Activated naive CD8-positive, alpha-beta T cell treated with anti-CD3 and anti-CD28 coated beads, Interleukin-2, amount 10 ng/mL, durations not matched to agents 7 days and 5 days (primary cell): ENCODE measurements around the gene PTPRD. TPM values are rescaled to one million over a fixed set of nuclear protein-coding genes. Genes with fewer than 3 reads are reported as not detected.

Experiments used
- ATAC-seq: fragments of 150-1000 bp; cut with Tn5 transposase; one replicate; pipeline ENCODE4 v1.10.0; 2021; ENCODE audit warnings: low read depth, moderate library complexity
- POLR2A ChIA-PET: fragments of 350-600 bp; sonication (Branson Sonifier 250); formaldehyde crosslinking; loops from one replicate; lab custom pipeline; 2021; ENCODE audit warnings: antibody characterized with exemption; lab: Charles Lee
- DNase-seq: peaks from one replicate; pipeline ENCODE4 v3.0.0; 2021
- H3K27ac Mint-ChIP-seq: one replicate; pipeline ENCODE4 v1.8.0; 2022; ENCODE audit warnings: mild to moderate bottlenecking, mixed read lengths
- H3K27me3 Mint-ChIP-seq: one replicate; pipeline ENCODE4 v1.8.0; 2022; ENCODE audit warnings: mild to moderate bottlenecking, moderate library complexity, mixed read lengths
- H3K36me3 Mint-ChIP-seq: one replicate; pipeline ENCODE4 v1.8.0; 2021; ENCODE audit warnings: mild to moderate bottlenecking, mixed read lengths
- H3K4me1 Mint-ChIP-seq: one replicate; pipeline ENCODE4 v1.8.0; 2021; ENCODE audit warnings: mixed read lengths
- H3K4me3 Mint-ChIP-seq: one replicate; pipeline ENCODE4 v1.8.0; 2022; ENCODE audit warnings: mild to moderate bottlenecking, moderate library complexity, mixed read lengths
- H3K9me3 Mint-ChIP-seq: one replicate; pipeline ENCODE4 v1.8.0; 2021; ENCODE audit warnings: mixed read lengths
- total RNA-seq, 2 experiments: library from RNA; stranded (reverse); gene quantifications; one replicate each; pipeline ENCODE4 v1.2.3, GENCODE V29; 2021

Gene PTPRD
- total RNA-seq, 2 experiments from 2014 or later, result not detected

DNA sequence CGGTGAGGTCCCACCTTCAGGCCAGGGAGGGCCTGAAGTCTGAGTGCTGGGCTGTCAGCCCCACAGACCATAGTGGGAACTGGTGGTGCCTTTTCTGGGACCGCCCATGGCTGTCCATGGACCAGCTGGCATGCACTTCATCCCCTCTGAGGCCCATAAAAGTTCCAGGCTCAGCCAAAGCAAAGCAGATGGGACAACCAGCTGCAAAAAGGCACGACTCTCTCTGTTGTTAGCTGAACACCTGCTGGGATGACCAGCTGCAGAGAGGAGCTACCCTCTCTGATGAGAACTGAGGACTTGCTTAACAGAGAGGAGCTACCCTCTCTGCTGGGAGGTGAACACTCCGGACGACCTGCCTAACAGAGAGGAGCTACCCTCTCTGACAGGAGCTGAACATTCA lies 1968.9 kb downstream of the PTPRD start:
- ATAC-seq, result no peak

DNA sequence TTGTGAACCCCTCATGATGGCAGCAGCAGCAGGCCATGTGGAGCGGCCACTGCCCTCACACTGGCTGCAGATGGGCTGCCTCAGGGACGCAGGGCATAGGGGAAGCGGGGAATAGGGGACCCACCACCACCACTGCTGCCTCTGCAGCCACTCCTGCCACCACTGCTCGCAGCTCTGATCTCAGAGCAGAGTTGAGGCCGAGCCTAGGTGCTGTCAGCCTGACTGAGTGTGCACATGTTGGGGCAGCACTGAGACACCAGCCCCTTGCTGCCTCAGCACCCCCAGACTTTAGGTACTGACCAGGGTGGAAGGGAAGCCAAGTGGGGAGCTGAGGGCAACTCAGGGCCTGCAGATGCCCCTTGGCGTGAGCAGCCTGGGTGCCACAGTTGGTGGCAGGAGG lies 1969.3 kb downstream of the PTPRD start:
- no peaks in the 10 kb centered on the region for H3K27me3 Mint-ChIP-seq
- H3K9me3 Mint-ChIP-seq, result no peaks in the 10 kb centered on the region
- DNase-seq, result no peak
- H3K36me3 Mint-ChIP-seq, result no peaks in the 10 kb centered on the region
- H3K4me1 Mint-ChIP-seq, result no peaks in the 10 kb centered on the region
- no peak for ATAC-seq
- H3K4me3 Mint-ChIP-seq, result no peak overlapping the region
- POLR2A ChIA-PET, result no interaction called here
- H3K27ac Mint-ChIP-seq, result no peak overlapping the region

More for the DNA sequence above, 1968.9 kb downstream of the PTPRD start:
- Mint-ChIP-seq H3K9me3 (no peaks in the 10 kb centered on the region), H3K27me3 (no peaks in the 10 kb centered on the region), H3K4me3 (no peak overlapping the region), H3K36me3 (no peaks in the 10 kb centered on the region), H3K27ac (no peak overlapping the region), H3K4me1 (no peaks in the 10 kb centered on the region)
- DNase-seq, result no peak
- POLR2A ChIA-PET, result no interaction called here

- POLR2A ChIA-PET, result no interaction called here
- no peak for ATAC-seq
- H3K36me3 Mint-ChIP-seq, result no peaks in the 10 kb centered on the region
- H3K4me1 Mint-ChIP-seq, result no peaks in the 10 kb centered on the region
- no peak for DNase-seq
- no peak overlapping the region for H3K27ac Mint-ChIP-seq
- no peaks in the 10 kb centered on the region for H3K9me3 Mint-ChIP-seq
- H3K27me3 Mint-ChIP-seq, result peaks cover 4% of the 10 kb centered on the region
- H3K4me3 Mint-ChIP-seq, result no peak overlapping the region
Observed at GRCh38 chr9:8640761-8641160, 1972.0 kb downstream of the PTPRD start.

DNA sequence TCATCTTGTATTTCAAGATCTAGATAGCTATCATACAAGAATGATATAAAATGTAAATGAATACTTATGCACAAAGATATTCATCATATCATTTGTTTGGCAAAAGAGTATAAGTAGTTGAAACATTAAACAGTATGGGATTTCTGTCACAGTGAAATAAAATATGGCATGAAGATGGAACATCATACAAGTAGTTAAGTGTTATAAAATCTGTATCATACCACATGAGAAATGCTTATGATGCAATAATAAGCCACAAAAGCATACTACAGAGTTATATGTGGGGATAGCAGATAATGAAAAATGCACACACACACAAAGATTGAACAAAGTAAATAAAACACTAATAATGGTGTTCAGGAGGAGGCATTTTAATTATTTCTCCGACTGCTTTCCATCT lies 1975.2 kb downstream of the PTPRD start:
- H3K27me3 Mint-ChIP-seq, result peaks cover 4% of the 10 kb centered on the region
- no peak for ATAC-seq

DNA sequence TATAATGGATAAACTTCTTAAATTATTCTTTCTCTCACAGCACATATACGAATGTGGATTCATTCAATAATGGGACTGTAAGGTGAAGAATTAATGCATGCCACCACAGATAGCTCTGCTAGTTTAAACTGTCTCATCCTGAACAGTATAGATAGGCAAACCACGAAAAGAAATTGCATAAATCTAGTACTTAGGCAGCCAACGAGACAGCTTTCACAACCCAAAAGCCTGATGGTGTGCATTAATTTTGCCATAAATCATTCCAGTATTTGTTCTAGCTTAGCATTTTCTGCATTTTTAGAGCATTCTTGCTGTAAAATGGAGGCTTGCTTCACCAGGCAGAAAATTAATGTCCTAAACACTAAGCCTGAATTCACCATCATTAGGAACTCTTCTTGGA lies 1979.0 kb downstream of the PTPRD start:
- H3K4me1 Mint-ChIP-seq, result no peaks in the 10 kb centered on the region

More for the DNA sequence above, 1975.2 kb downstream of the PTPRD start:
- POLR2A ChIA-PET, result no interaction called here
- H3K36me3 Mint-ChIP-seq, result no peaks in the 10 kb centered on the region
- DNase-seq, result no peak
- H3K27ac Mint-ChIP-seq, result no peak overlapping the region
- no peaks in the 10 kb centered on the region for H3K9me3 Mint-ChIP-seq
- no peak overlapping the region for H3K4me3 Mint-ChIP-seq
- H3K4me1 Mint-ChIP-seq, result no peaks in the 10 kb centered on the region

DNA sequence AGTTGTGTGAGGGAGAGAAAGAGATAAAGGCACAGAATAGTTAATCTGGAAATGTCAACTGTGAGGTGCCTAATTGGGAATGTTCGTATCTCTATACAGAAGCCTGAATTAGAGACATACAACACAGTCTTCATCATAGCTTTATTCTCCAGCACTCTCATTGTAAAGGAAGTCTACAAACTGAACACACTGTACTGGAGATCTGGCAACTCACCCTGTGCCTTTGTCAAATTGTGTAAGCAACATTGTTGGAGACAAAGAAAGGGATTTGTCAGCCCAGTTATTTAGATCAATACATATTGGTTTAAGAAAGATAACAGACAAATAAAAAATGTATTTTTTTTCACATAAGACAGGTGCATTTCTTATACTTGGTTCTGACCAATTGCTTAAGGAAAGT lies 1980.3 kb downstream of the PTPRD start:
- Mint-ChIP-seq H3K4me1 (no peaks in the 10 kb centered on the region), H3K9me3 (no peaks in the 10 kb centered on the region), H3K4me3 (no peak overlapping the region), H3K27ac (no peak overlapping the region), H3K36me3 (no peaks in the 10 kb centered on the region), H3K27me3 (peaks cover 4% of the 10 kb centered on the region)
- DNase-seq, result no peak
- POLR2A ChIA-PET, result no interaction called here
- ATAC-seq, result no peak

More for the DNA sequence above, 1979.0 kb downstream of the PTPRD start:
- no peak for DNase-seq
- H3K27ac Mint-ChIP-seq, result no peak overlapping the region
- POLR2A ChIA-PET, result no interaction called here
- H3K36me3 Mint-ChIP-seq, result no peaks in the 10 kb centered on the region
- no peaks in the 10 kb centered on the region for H3K9me3 Mint-ChIP-seq
- peaks cover 4% of the 10 kb centered on the region for H3K27me3 Mint-ChIP-seq
- no peak for ATAC-seq
- no peak overlapping the region for H3K4me3 Mint-ChIP-seq

- ATAC-seq, result no peak
- POLR2A ChIA-PET, result no interaction called here
- no peaks in the 10 kb centered on the region for H3K4me1 Mint-ChIP-seq
- no peak overlapping the region for H3K4me3 Mint-ChIP-seq
- no peak overlapping the region for H3K27ac Mint-ChIP-seq
- DNase-seq, result no peak
- no peaks in the 10 kb centered on the region for H3K36me3 Mint-ChIP-seq
- no peaks in the 10 kb centered on the region for H3K27me3 Mint-ChIP-seq
- H3K9me3 Mint-ChIP-seq, result no peaks in the 10 kb centered on the region
Observed at GRCh38 chr9:8628791-8629190, 1984.0 kb downstream of the PTPRD start.

GRCh38 chr9:8627976-8628679 lies 1984.7 kb downstream of the PTPRD start:
- Mint-ChIP-seq H3K4me3 (no peak overlapping the region), H3K27ac (no peak overlapping the region), H3K27me3 (no peaks in the 10 kb centered on the region), H3K36me3 (no peaks in the 10 kb centered on the region), H3K9me3 (no peaks in the 10 kb centered on the region), H3K4me1 (no peaks in the 10 kb centered on the region)
- POLR2A ChIA-PET, result no interaction called here
- DNase-seq (no peak), ATAC-seq (no peak)

DNA sequence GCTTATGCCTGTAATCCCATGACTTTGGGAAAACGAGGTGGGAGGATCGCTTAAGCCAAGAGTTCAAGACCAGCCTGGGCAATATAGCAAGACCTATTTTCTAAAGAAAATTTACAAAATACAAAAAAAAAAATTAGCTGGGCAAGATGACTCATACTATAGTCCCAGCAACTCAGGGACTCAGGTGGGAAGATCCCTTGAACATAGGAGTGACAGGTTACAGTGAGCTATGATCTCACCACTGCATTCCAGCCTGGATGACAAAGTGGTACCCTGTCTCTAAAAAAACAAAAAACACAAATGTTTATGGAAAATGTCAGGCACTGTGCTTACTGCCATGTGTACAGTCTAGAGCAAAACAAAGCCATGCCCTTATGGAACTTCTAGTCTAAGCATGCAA lies 1989.9 kb downstream of the PTPRD start:
- Mint-ChIP-seq H3K36me3 (no peaks in the 10 kb centered on the region), H3K4me3 (no peak overlapping the region), H3K4me1 (no peaks in the 10 kb centered on the region), H3K9me3 (no peaks in the 10 kb centered on the region), H3K27ac (no peak overlapping the region), H3K27me3 (peaks cover 3% of the 10 kb centered on the region)
- no peak for ATAC-seq
- DNase-seq, result no peak
- POLR2A ChIA-PET, result no interaction called here

GRCh38 chr9:8622222-8622802 lies 1990.5 kb downstream of the PTPRD start:
- DNase-seq, result no peak
- Mint-ChIP-seq H3K4me3 (no peak overlapping the region), H3K27ac (no peak overlapping the region), H3K9me3 (no peaks in the 10 kb centered on the region), H3K27me3 (peaks cover 3% of the 10 kb centered on the region), H3K4me1 (no peaks in the 10 kb centered on the region), H3K36me3 (no peaks in the 10 kb centered on the region)
- ATAC-seq, result no peak
- POLR2A ChIA-PET, result no interaction called here

DNA sequence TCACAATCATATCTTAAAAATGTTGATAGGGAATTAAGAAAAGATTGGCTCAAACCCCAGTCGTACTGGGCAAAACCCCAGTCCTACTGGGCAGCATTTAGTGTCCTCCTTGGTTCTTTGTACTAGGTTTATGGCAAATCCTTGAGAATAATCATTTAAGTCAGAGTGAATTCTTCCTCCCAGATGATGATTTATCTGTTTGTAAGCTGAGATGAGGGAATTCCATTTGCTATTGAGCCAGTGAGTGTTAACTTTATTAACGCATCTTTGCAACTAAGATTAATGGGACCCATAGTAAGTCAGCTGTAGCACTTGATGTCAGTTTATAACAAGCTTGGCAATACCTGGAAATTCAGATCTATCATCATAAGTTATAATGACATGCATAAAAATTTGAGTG lies 1991.4 kb downstream of the PTPRD start:
- no peak overlapping the region for H3K27ac Mint-ChIP-seq
- H3K9me3 Mint-ChIP-seq, result no peaks in the 10 kb centered on the region
- POLR2A ChIA-PET, result no interaction called here
- H3K4me1 Mint-ChIP-seq, result no peaks in the 10 kb centered on the region
- ATAC-seq (no peak), DNase-seq (no peak)
- H3K36me3 Mint-ChIP-seq, result no peaks in the 10 kb centered on the region
- peaks cover 4% of the 10 kb centered on the region for H3K27me3 Mint-ChIP-seq
- H3K4me3 Mint-ChIP-seq, result no peak overlapping the region

- no peak for DNase-seq
- Mint-ChIP-seq H3K36me3 (no peaks in the 10 kb centered on the region), H3K4me1 (no peaks in the 10 kb centered on the region), H3K27ac (no peak overlapping the region), H3K27me3 (peaks cover 7% of the 10 kb centered on the region), H3K9me3 (no peaks in the 10 kb centered on the region), H3K4me3 (no peak overlapping the region)
- no peak for ATAC-seq
- POLR2A ChIA-PET, result no interaction called here
Observed at GRCh38 chr9:8616414-8616813, 1996.4 kb downstream of the PTPRD start.

DNA sequence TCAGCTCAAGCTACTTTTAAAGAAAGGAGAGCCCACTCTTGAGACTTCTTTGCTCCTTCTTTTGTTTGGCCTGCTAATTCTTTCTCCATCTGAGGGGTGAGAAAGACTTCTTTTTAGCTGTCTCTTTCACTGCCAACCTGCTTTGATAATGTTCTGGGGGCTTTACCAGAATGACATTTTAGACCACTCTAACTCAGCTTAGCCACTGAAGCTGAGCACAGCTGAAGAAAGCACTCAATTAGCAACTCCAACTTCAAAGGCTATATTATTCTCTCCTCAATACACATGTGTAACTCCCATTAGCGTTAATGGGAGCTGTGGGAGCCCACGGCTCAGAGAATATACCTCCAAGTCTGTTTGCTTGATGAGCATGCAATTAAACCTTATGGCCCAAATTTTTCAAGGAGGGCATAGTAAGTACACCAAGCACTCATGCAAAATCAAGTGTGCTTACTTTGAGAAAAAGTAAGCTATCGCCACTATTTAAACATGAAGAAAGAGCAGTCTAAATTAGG lies 1997.8 kb downstream of the PTPRD start:
- POLR2A ChIA-PET, result no interaction called here
- peaks cover 8% of the 10 kb centered on the region for H3K27me3 Mint-ChIP-seq
- DNase-seq, result no peak

GRCh38 chr9:8613346-8613825 lies 1999.4 kb downstream of the PTPRD start:
- POLR2A ChIA-PET, result no interaction called here
- no peak for DNase-seq
- Mint-ChIP-seq H3K4me1 (no peaks in the 10 kb centered on the region), H3K36me3 (no peaks in the 10 kb centered on the region), H3K27ac (no peak overlapping the region), H3K4me3 (no peak overlapping the region), H3K9me3 (no peaks in the 10 kb centered on the region), H3K27me3 (peaks cover 5% of the 10 kb centered on the region)
- ATAC-seq, result no peak

More for the DNA sequence above, 1997.8 kb downstream of the PTPRD start:
- no peaks in the 10 kb centered on the region for H3K36me3 Mint-ChIP-seq
- no peaks in the 10 kb centered on the region for H3K4me1 Mint-ChIP-seq
- H3K27ac Mint-ChIP-seq, result no peak overlapping the region
- no peak for ATAC-seq
- H3K4me3 Mint-ChIP-seq, result no peak overlapping the region
- H3K9me3 Mint-ChIP-seq, result no peaks in the 10 kb centered on the region
